Tibial artery (tissue), 4 donors: ENCODE measurements around the gene SEC61A1.
A peak's percentile ranks its signal among the peaks of the same experiment; 100 is the strongest.

ENCODE experiments used
- DNase-seq, 2 donors: peaks; one replicate each; pipeline ENCODE4 v3.0.0-alpha.2; 2019
- H3K27ac ChIP-seq, 2 donors: fragments of 200-600 bp; sonication (generic) in 1 of 2; 1 replicate in 1 of 2; 2 replicates in 1 of 2; pipeline ENCODE4 v1.5.1; 2018 to 2019; ENCODE audit warnings: mild to moderate bottlenecking in 1 of 2
- H3K27me3 ChIP-seq, 2 donors: fragments of 200-600 bp; sonication (generic) in 1 of 2; one replicate each; pipeline versions ENCODE4 v1.5.1 to v1.6.0; 2016 to 2019
- H3K36me3 ChIP-seq, 3 donors: fragments of 200-600 bp; sonication (generic) in 2 of 3; one replicate each; pipeline ENCODE4 v1.5.1; 2016 to 2019; ENCODE audit warnings: mild to moderate bottlenecking in 2 of 3
- H3K4me1 ChIP-seq, 4 donors: fragments of 200-600 bp; sonication (generic) in 2 of 4; 1 replicate in 3 of 4; 2 replicates in 1 of 4; pipeline ENCODE4 v1.5.1; 2016 to 2019
- H3K4me3 ChIP-seq, 2 donors: fragments of 200-600 bp; sonication (generic) in 1 of 2; 1 replicate in 1 of 2; 2 replicates in 1 of 2; pipeline ENCODE4 v1.5.1; 2018 to 2019; ENCODE audit warnings: mild to moderate bottlenecking in 2 of 2
- H3K9me3 ChIP-seq, 3 donors: fragments of 200-600 bp; sonication (generic) in 1 of 3; one replicate each; pipeline ENCODE4 v1.5.1; 2016 to 2019
- CTCF ChIP-seq, 2 experiments: fragments of 200-600 bp in 1 of 2; fragments of 450-650 bp in 1 of 2; IDR thresholded peaks; one replicate each; pipeline ENCODE4 v1.5.1; 2017 to 2019; ENCODE audit warnings: antibody characterized with exemption in 2 of 2, mild to moderate bottlenecking in 1 of 2, moderate library complexity in 1 of 2
- intact Hi-C: fragments of 100-400 bp; cut with DNase I; formaldehyde crosslinking; loops from one replicate; pipeline ENCODE4 v1.15.0; 2023; ENCODE audit warnings: low total_unique reads

The SEC61A1 gene

GRCh38 chr3:128072454-128073184, 20.4 kb downstream of the SEC61A1 start:
- Histone ChIP-seq H3K27me3 (no peaks in the 10 kb centered on the region), H3K4me1 (peaks cover 0 to 25% (median 21%) of the 10 kb centered on the region in 4 donors), H3K4me3 (no peak overlapping the region), H3K36me3 (peaks cover 37 to 58% (median 46%) of the 10 kb centered on the region in 3 donors), H3K27ac (no peak overlapping the region), H3K9me3 (no peaks in the 10 kb centered on the region)
- DNase-seq = no peak
- intact Hi-C loops = loop anchor here (10.0 kb wide), 3 partner anchors 52 to 532 kb away; partner anchors contain the start of gene RUVBL1
- TF ChIP-seq CTCF (IDR thresholded peaks at IDR 0.05) = no peak

- H3K36me3 ChIP-seq = peaks cover 30 to 52% (median 40%) of the 10 kb centered on the region in 3 donors
- TF ChIP-seq CTCF (IDR thresholded peaks at IDR 0.05) = no peak
- intact Hi-C loops = loop anchor here (10.0 kb wide), 3 partner anchors 52 to 532 kb away; partner anchors contain the start of gene RUVBL1
- H3K9me3 ChIP-seq = no peaks in the 10 kb centered on the region
- no peaks in the 10 kb centered on the region for H3K27me3 ChIP-seq
- no peak overlapping the region for H3K4me3 ChIP-seq
- H3K4me1 ChIP-seq = peaks cover 0 to 26% (median 21%) of the 10 kb centered on the region in 4 donors
- H3K27ac ChIP-seq = no peak overlapping the region
- no peak for DNase-seq
Measured at GRCh38 chr3:128073185-128073725, 21.0 kb downstream of the SEC61A1 start.

GRCh38 chr3:128073807-128074206, 21.6 kb downstream of the SEC61A1 start:
- Histone ChIP-seq H3K36me3 (peaks cover 25 to 49% (median 34%) of the 10 kb centered on the region in 3 donors), H3K27me3 (no peaks in the 10 kb centered on the region), H3K4me1 (peaks cover 0 to 26% (median 21%) of the 10 kb centered on the region in 4 donors), H3K27ac (no peak overlapping the region), H3K4me3 (no peak overlapping the region), H3K9me3 (no peaks in the 10 kb centered on the region)
- intact Hi-C loops = loop anchor here (10.0 kb wide), 3 partner anchors 51 to 531 kb away; partner anchors contain the start of gene RUVBL1
- TF ChIP-seq CTCF (IDR thresholded peaks at IDR 0.05) = no peak
- DNase-seq = no peak

- Histone ChIP-seq H3K27me3 (no peaks in the 10 kb centered on the region), H3K4me3 (peak overlapping the region; percentile 51 to 62), H3K9me3 (no peaks in the 10 kb centered on the region), H3K4me1 (peaks cover 0 to 26% (median 21%) of the 10 kb centered on the region in 4 donors), H3K36me3 (peaks cover 13 to 49% (median 27%) of the 10 kb centered on the region in 3 donors), H3K27ac (peak overlapping the region; percentile 11 to 64)
- DNase-seq = no peak
- no peak for TF ChIP-seq CTCF (IDR thresholded peaks at IDR 0.05)
- intact Hi-C loops = loop anchor here (5.0 to 10.0 kb wide), 4 partner anchors 50 to 530 kb away; partner anchors contain the start of gene RUVBL1
Measured at GRCh38 chr3:128074851-128075521, 22.7 kb downstream of the SEC61A1 start.
